ENCODE data around the gene SNCAIP. TPM values are rescaled to one million over a fixed set of nuclear protein-coding genes. Genes with fewer than 3 reads are reported as not detected.
"Not testable (repeated sequence)": the region's sequence is repeated elsewhere in the genome, so short reads cannot be mapped to it uniquely, and the experiment has no call there.

Gene SNCAIP
- total RNA-seq, 1 donor from 2014 or later = 1.7 TPM

DNA sequence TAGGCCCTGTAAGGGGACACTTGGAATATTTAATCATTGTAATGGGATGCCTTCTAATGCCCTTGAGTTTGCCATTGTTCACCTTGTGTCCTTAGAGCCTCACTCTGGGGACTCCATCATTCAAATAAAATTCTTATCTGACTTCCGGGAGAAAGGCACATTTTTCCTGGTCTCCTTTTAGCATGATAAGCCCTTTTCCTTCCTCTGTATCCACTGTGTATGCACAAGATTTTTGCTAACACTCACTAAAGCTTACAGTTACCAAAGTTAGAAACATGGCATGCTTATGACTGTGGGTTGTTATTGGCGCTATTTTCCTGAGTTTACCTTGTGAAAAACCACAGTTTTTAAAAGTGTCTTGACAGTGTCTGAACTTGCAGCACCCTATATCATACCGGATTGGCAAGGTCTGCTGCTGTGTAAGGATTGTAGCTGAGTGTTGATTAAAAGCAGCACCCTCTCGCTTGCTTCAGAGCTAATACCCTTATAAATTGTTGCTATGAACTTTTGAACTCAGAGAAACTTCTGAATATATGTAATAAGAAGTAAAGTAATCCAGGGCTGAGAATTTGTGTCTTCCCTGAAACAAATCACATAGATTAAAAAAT is 46.4 kb downstream of the SNCAIP start:
- no peak for DNase-seq (ENCODE audit: low read depth)

GRCh38 chr5:122362361-122362760 is 50.3 kb downstream of the SNCAIP start:
- DNase-seq (ENCODE audit: low read depth) = no peak

GRCh38 chr5:122363623-122364022 is 51.6 kb downstream of the SNCAIP start:
- no peak for DNase-seq (ENCODE audit: low read depth)

GRCh38 chr5:122366501-122366900 is 54.5 kb downstream of the SNCAIP start:
- no peak for DNase-seq (ENCODE audit: low read depth)

DNA sequence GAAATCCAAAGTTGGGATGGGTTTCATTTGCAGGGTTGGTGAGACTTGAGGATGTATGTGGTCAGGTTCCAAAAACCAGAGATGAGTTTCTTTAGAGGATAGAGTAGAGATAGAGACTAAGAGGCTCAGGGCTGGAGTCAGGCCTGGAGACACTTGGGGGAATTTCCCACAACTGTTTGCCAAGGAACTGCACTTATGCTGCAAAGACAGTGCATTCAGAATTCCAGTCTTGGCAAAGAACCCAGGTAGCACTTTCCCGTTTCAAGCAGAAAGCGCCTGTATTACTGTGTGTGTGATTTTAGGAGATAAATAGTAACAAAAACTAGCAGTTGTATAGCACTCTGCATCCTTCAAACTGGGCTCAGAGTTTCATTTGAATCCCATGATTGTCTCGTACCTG is 55.4 kb downstream of the SNCAIP start:
- no peak for DNase-seq (ENCODE audit: low read depth)

DNA sequence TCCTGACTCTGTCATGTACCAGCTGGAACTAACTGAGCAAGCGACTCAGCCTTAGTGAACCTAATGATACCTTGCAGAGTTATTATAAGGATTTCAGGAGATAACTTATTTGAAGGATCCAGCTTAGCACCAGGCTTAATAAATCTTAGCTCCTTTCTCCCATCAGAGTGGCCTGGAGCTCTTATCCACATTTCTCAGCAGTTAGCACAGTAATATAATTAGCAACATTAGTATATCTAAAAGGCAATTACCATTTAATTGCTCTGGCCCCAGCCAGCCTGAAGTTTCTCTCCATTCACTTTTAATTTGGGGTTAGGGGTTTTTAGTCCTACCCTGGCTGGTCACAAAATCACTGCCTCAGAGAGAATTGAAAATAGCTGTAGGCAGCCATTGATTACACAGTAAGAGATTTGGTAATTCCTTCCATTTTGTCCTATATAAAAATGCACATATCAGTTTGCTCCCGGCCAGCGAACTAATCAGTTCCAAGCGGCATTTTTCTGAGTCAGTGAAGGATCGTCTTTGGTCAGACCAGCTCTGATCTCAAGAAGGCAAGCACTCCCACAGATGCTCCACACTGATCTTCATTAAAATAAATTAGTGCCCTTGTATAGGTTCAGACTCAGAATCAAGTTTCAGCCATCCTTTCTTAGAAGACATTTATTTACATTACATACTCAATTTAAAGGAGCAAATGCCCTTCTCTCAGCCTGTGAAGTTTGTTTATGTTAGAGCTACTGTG is 56.6 kb downstream of the SNCAIP start:
- no peak for DNase-seq (ENCODE audit: low read depth)

DNA sequence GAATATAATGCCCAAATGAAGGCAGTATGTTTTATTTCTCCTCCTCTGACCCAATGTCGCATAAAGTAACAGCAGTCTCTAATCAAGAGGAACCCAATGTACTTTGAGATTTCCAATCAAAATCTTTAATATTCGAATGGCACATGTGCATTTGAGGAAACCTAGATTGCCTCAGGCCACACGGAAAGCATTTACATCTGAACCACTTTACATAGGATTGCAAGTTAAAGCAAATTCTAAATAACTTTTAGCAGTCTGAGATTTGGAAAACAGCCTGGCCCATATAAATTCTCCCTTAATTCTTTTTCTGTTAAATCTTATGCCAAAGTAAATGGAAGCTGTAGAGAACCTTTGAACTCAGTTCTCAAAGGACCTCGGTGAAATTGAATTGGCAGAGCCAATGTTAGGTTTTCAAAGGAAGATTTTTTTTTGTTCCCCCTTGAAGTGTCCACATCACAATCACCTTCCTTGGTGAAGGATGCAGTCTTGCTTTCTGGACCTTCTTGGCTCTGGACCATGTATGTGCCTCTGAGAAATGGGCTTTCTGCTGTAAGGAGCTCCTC is 57.3 kb downstream of the SNCAIP start:
- DNase-seq (ENCODE audit: low read depth) = no peak

DNA sequence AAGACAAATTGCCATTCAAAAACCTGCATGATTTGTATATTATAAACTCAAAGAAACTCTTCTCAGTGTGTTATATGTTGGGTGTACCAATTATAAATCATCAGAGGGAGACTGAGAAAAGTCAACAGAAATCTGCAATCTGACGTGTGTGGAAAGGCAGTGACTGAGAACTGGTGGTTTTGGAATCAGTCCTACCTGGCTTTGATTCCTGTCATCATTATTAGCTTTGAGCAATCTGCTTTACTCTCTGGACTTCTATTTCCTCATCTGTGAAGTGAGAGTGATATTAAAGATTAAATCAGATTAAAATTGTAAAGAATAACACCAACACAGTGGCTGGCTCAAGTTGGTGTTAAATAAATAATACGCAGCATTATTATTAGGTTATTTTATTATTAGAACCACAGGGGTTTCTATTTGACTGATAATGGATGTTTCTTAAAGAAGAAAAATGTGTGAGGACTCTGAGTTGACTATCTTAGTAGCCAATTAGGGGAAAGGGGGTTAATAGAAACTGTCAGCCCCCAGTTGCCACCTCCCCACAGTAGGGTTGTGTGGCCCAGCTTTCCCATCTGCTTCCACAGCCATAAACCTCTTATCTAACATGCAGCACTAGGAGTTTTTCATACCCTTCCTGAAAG is 59.6 kb downstream of the SNCAIP start:
- no peak for DNase-seq (ENCODE audit: low read depth)

DNA sequence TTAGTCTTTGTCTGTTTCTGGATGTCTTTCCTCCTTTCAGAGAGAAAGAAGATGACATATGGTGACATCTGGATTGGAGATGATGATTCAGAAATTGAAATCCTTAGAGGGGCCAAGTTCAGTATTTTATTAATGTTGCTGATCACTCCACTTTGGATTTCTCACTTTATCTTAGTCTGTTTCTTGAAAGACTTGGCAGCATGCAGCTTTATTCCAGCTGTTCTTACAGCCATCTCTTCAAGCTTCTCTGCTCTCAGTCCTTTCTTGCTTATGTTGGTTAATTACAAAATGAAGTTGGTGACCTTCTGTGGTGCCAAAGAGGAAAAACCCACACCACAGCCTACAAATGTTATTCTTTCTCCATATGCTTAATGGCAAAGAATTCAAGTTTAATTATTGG is 62.1 kb downstream of the SNCAIP start:
- no peak for DNase-seq (ENCODE audit: low read depth)

DNA sequence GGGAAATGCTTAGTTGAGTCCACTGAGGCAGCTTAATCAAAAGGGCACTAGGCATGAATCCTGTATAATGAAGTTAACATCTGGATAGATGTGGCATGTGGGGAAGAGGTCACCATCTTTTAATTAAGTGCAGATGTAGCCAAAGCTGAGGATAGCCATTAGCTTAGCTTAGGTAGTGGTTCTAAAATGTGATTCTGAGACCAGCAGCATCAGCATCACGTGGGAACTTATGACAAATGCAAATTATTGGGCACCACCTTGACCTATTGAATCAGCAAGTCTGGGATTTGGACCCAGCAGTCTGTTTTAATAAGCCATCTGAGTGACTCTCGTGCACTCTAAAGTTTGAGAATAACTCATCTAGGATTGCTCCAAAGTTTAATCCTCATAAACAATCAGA is 63.8 kb downstream of the SNCAIP start:
- DNase-seq (ENCODE audit: low read depth) = no peak

DNA sequence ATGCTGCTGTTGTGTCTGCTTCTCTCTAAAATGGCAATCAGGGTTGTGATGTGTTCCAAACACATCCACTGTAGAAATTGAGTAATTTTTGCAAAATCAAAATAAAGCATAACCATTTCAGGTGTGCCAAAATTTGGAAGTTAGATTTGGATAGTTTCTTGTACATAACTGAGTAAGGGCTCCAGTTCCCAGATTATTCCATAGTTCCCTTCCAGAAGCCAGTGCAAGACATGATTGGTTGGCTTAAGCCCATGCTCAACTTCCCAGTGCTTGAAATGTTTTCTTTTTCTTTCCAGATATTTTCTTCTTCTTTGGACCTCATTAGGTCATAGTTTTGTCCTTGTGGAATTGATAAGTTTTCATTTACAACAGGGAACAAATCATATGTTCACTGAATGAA is 64.2 kb downstream of the SNCAIP start:
- DNase-seq (ENCODE audit: low read depth) = no peak

DNA sequence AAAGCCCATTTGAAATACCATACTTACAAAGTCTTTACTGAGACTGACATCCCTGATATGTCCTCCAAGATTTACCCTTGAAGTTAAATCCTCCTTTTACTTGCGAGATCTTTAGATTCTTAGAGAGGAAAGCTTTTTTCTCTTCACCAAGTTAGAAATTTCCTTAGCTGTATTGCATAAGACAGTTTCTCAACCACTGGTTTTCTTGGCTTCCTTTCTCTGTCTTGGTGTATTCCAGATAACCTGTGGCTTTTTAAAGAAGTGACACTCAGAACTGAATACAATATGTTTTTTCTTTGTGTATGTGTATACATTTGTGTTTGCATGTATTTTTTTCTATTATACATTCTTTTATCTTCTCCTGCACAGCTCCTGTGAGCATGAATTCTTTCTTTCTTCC is 65.0 kb downstream of the SNCAIP start:
- no peak for DNase-seq (ENCODE audit: low read depth)

GRCh38 chr5:122382938-122383337 is 70.9 kb downstream of the SNCAIP start:
- not testable (repeated sequence) for DNase-seq (ENCODE audit: low read depth)

GRCh38 chr5:122384739-122385235 is 72.8 kb downstream of the SNCAIP start:
- DNase-seq (ENCODE audit: low read depth) = no peak

DNA sequence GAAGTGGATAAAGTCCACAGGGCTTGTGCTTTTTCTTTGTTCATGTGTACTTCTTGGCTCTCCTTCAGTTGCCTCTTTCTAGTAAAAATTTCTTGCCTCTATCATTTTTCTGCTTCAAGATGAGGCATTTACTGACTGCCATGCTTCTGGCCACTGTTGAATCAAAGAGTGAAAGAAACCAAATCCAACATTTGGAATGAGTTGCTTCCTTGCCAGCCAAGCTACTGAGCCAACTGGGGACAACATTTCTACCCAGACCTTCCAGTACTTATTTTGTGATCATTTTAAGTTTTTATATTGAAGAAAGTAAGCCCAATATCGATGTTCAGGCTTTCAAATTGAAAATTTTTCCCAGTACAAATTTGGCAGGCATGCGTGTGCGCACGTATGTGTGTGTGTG is 73.2 kb downstream of the SNCAIP start:
- no peak for DNase-seq (ENCODE audit: low read depth)

GRCh38 chr5:122385808-122386207 is 73.8 kb downstream of the SNCAIP start:
- DNase-seq (ENCODE audit: low read depth) = no peak

DNA sequence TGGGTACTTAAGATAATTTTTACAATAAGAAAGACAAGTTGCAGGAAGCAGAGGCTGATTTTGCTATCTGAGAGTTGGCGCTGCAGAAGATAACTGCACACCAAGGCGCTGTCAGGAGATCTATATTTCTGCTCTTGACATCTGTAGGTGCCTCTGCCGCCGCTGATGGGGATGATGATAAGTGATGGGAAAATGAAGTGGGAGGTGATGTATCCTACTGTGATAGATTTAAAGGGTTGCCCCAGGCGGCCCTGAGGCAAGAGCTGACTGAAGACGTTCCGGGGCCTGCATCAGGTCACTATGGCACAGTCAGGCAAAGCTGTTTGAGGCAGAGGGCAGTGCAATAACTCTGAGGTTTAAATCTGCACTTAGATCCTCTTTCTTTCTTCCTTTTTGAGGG is 78.1 kb downstream of the SNCAIP start:
- no peak for DNase-seq (ENCODE audit: low read depth)

DNA sequence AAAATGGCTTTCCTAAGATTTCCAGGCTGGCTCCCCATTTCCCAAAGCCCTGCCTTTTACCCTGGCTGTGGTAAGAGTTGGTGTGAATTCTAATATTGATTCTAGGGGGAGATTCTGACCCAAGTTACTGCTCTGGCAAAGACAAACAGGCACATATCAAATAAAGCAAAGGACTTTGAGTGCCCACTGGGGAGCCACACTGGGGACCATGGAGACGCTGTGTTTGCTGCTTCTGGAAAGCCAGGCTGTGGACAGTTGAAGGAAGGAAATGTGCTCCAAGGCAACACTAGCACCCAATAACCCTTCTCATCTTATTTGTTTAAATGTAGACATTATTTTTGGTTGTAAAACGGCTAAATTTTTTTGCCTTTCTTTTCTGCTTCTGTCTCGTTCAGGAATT is 78.7 kb downstream of the SNCAIP start:
- no peak for DNase-seq (ENCODE audit: low read depth)

- no peak for DNase-seq (ENCODE audit: low read depth)
Measured at GRCh38 chr5:122391621-122392020, 79.6 kb downstream of the SNCAIP start.

- no peak for DNase-seq (ENCODE audit: low read depth)
Measured at GRCh38 chr5:122392224-122392623, 80.2 kb downstream of the SNCAIP start.

GRCh38 chr5:122392824-122393223 is 80.8 kb downstream of the SNCAIP start:
- DNase-seq (ENCODE audit: low read depth) = no peak

GRCh38 chr5:122394284-122394930 is 82.4 kb downstream of the SNCAIP start:
- DNase-seq (ENCODE audit: low read depth) = no peak

All from renal cortical epithelial cell (primary cell).